C4-2B (cell line): ENCODE results near the gene ZBTB5.
"Not testable (repeated sequence)": the region's sequence is repeated elsewhere in the genome, so short reads cannot be mapped to it uniquely, and the experiment has no call there.

Experiments used
- H3K27ac ChIP-seq: fragments of 450-650 bp; 2 replicates; pipeline ENCODE4 v1.5.1; 2017
- ZFX ChIP-seq: fragments of 450-650 bp; IDR thresholded peaks from 2 replicates; pipeline ENCODE4 v1.6.1; 2017
- TF ChIP-seq, protein P1 (sequence below): fragments of 450-650 bp; conservative IDR thresholded peaks from 2 replicates; pipeline ENCODE4 v1.5.1; 2017; ENCODE audit warnings: mild to moderate bottlenecking

Gene ZBTB5

DNA sequence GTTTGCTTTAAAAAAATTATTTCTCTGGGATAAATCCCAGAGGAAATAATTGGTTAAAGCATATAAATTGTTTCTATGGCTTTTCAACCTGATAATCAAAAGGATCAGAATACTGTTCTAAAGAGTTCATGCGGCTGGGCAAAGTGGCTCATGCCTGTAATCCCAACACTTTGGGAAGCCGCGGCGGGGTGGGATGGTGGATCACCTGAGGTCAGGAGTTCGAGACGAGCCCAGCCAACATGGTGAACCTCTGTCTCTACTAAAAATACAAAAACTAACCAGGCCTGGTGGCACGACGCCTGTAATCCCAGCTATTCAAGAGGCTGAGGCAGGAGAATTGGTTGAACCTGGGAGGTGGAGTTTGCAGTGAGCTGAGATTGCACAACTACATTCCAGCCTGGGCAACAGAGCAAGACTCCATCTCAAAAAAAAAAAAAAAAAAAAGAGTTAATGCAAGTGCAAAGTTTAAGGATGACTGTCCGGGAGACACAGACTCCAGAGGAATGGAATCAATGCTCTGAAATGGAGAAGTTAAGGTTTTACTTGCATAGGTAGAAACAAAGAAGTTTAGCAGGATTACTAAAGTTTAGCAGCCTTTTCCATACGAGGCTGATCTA is 59.4 kb downstream of the ZBTB5 start:
- H3K27ac ChIP-seq: no peak overlapping the region
- TF ChIP-seq ZFX: no peak
- TF ChIP-seq, protein P1, sequence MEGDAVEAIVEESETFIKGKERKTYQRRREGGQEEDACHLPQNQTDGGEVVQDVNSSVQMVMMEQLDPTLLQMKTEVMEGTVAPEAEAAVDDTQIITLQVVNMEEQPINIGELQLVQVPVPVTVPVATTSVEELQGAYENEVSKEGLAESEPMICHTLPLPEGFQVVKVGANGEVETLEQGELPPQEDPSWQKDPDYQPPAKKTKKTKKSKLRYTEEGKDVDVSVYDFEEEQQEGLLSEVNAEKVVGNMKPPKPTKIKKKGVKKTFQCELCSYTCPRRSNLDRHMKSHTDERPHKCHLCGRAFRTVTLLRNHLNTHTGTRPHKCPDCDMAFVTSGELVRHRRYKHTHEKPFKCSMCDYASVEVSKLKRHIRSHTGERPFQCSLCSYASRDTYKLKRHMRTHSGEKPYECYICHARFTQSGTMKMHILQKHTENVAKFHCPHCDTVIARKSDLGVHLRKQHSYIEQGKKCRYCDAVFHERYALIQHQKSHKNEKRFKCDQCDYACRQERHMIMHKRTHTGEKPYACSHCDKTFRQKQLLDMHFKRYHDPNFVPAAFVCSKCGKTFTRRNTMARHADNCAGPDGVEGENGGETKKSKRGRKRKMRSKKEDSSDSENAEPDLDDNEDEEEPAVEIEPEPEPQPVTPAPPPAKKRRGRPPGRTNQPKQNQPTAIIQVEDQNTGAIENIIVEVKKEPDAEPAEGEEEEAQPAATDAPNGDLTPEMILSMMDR: no peak

DNA sequence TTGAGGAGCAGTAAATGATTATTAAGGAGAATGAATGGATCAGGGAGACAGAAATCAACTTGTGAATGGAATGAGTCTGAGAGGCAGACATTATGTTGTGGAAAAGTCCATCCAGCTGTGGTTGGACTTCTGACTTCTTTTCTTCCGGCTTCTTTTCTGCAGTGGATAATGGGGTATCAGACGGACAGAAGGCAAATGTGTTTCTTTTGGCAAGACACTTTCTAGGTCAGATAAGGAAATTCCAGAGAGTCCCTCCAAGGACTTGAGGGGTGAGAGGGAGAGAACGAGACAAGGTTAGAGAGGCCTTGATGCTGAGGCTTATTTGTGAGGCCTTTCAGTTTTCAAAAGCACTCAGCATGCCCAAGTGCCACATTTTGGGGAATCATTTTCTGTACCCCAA is 59.9 kb downstream of the ZBTB5 start:
- TF ChIP-seq, protein P1: no peak
- no peak for TF ChIP-seq ZFX
- H3K27ac ChIP-seq: no peak overlapping the region

DNA sequence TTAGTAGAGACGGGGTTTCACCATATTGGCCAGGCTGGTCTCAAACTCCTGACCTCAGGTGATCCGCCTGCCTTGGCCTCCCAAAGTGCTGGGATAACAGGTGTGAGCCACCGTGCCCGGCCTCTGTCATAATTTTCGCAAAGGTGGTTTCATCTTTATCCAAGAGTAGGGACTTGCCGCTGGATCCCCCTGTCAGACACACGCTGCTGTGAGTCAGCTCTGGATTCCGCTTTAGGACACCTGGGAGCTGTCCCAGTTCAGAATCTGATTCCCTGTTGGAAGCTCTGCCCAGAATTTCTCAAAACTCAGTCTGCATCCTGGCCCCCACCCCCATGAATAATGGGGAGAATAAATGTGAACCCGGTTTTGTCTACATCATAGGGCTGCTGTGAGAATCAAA is 60.7 kb downstream of the ZBTB5 start:
- TF ChIP-seq, protein P1: no peak
- no peak for TF ChIP-seq ZFX
- H3K27ac ChIP-seq: no peak overlapping the region

DNA sequence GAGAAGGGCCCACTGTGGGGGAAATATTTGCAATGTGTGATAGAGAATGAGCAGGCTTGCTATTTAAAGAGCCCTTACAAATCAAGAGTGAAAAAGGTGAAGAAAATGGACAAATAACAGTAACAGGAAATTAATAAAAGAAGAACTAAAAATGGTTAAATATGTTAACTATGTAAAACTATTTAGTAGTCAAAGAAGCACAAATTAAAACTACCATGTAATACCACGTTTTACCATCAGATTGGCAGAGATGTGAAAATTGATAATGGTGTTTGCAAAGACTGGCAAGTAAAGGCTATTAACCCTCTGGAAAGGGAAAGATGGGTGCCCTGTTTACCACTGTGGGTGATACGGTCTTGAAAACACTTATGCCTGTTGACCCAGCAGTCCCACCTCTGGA is 65.9 kb downstream of the ZBTB5 start:
- no peak overlapping the region for H3K27ac ChIP-seq
- TF ChIP-seq, protein P1: no peak
- no peak for TF ChIP-seq ZFX

DNA sequence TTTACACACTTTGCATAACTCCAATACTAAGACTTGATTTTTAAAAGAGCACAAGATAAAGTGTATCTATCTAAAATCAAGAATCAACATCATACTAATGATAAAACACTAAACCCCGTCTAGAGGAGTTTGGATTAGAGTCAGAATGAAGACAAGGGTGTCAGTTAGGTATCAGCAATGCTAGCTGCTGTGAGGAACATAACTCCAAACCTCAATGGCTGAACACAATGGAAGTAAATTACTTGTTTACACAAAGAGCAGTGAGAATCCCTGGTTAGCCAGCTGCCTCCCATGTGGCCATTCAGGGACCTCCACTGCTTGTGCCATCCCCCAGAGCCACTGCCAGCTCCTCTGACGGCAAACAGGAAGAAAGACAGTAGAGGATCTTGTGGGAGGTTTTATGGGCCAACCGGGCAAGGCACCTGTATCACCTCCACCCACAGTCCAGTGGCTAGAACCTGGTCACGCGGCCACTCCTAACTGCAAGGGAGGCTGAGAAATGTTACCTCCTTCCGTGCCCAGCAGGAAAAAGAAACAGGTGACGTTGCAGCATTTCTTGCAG is 66.7 kb downstream of the ZBTB5 start:
- TF ChIP-seq, protein P1: no peak
- TF ChIP-seq ZFX: no peak
- H3K27ac ChIP-seq: no peak overlapping the region

DNA sequence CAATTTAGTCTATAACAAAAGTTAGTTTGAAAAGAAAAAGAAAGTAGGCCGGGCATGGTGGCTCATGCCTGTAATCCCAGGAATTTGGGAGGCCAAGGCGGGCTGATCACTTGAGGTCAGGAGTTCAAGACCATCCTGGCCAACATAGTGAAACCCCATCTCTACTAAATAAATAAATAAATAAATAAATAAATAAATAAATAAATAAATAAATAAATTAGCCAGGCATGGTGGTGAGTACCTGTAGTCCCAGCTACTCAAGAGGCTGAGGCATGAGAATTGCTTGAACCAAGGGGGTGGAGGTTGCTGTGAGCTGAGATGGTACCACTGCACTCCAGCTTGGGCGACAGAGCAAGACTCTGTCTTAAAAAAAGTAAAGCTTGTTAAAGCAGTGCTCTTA is 67.3 kb downstream of the ZBTB5 start:
- H3K27ac ChIP-seq: not testable (repeated sequence)

DNA sequence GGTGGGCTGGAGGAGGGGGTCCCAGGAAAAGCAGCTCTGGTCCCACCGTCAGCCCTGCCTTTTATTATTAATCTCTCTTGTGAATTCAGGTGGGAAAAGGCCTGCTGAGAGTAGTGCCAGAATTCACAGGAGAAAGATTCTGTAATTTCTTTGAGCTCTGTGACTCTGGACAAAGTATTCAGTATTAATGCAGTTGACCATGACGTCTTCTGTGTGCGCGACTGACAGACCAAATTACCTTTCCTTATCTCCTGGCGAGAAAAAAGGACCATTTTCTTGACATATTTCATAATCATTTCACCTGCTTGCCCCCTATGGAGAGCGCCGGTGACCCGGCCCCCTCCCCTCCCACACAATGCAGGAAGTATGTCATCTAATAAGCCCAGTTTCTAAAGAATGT is 69.6 kb downstream of the ZBTB5 start:
- no peak for TF ChIP-seq ZFX
- TF ChIP-seq, protein P1: no peak
- no peak overlapping the region for H3K27ac ChIP-seq

DNA sequence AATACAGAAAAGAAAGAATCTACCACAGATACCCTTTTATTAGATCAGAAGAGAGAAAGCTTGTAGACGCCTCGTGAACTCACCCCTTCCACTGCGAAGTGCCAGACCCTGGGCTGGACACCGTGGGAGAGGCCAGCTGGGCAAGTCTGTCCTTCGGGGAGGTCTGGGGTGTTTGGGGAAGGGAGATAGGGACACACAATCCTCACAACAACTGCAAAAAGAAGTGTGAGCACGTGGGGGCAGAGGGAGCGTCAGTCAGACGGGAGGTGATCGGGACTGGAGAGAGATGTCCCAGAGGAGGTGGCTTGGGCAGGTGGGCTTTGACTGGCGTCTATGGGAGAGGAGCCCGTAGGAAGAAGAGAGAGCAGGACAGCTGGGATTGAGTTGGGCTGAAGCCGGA is 70.0 kb downstream of the ZBTB5 start:
- no peak overlapping the region for H3K27ac ChIP-seq
- no peak for TF ChIP-seq ZFX
- TF ChIP-seq, protein P1: no peak
